ENCODE results near the gene ECI1.

The ECI1 gene

GRCh38 chr16:2238838-2239675 lies 12.3 kb downstream of the ECI1 start:
- TF ChIP-seq CTCF (IDR thresholded peaks at IDR 0.05; ENCODE audit: control insufficient read depth, extremely low read depth, insufficient read depth) = no peak

GRCh38 chr16:2238150-2238837 lies 13.1 kb downstream of the ECI1 start:
- H3K4me3 ChIP-seq (ENCODE audit: low read depth, low read length) = no peak overlapping the region
- DNase-seq (ENCODE audit: low read depth) = no peak
- TF ChIP-seq CTCF (IDR thresholded peaks at IDR 0.05; ENCODE audit: control insufficient read depth, extremely low read depth, insufficient read depth) = no peak

More at GRCh38 chr16:2238838-2239675, 12.3 kb downstream of the ECI1 start:
- no peak overlapping the region for H3K4me3 ChIP-seq (ENCODE audit: low read depth, low read length)
- no peak for DNase-seq (ENCODE audit: low read depth)

- TF ChIP-seq CTCF (IDR thresholded peaks at IDR 0.05; ENCODE audit: control insufficient read depth, extremely low read depth, insufficient read depth) = no peak
- no peak for DNase-seq (ENCODE audit: low read depth)
These were observed 13.8 kb downstream of the ECI1 start for GRCh38 chr16:2237493-2238149.

GRCh38 chr16:2237102-2237482 lies 14.3 kb downstream of the ECI1 start:
- no peak for DNase-seq (ENCODE audit: low read depth)
- TF ChIP-seq CTCF (IDR thresholded peaks at IDR 0.05; ENCODE audit: control insufficient read depth, extremely low read depth, insufficient read depth) = no peak
- no peak overlapping the region for H3K4me3 ChIP-seq (ENCODE audit: low read depth, low read length)

More at GRCh38 chr16:2237493-2238149, 13.8 kb downstream of the ECI1 start:
- no peak overlapping the region for H3K4me3 ChIP-seq (ENCODE audit: low read depth, low read length)

- no peak within 1 kb of the TSS for H3K4me3 ChIP-seq (ENCODE audit: low read depth, low read length)
- no peak for TF ChIP-seq CTCF (IDR thresholded peaks at IDR 0.05; ENCODE audit: control insufficient read depth, extremely low read depth, insufficient read depth)
- no peak for DNase-seq (ENCODE audit: low read depth)
These were observed 14.9 kb downstream of the ECI1 start, which contains the start of gene DNASE1L2 for GRCh38 chr16:2236337-2237101. TSS of gene DNASE1L2 (plus strand) at chr16:2236444. CDS start at chr16:2236817, 373 bp downstream.

GRCh38 chr16:2235695-2236336 lies 15.6 kb downstream of the ECI1 start:
- no peak for TF ChIP-seq CTCF (IDR thresholded peaks at IDR 0.05; ENCODE audit: control insufficient read depth, extremely low read depth, insufficient read depth)
- H3K4me3 ChIP-seq (ENCODE audit: low read depth, low read length) = no peak overlapping the region
- DNase-seq (ENCODE audit: low read depth) = no peak
